Upper lobe of left lung (tissue), 6 donors: ENCODE results near the gene MSH3. TPM values are rescaled to one million over a fixed set of nuclear protein-coding genes. Genes with fewer than 3 reads are reported as not detected.
A peak's percentile ranks its signal among the peaks of the same experiment; 100 is the strongest.

Source experiments
- ATAC-seq, 2 donors: fragments of 200-7000 bp; cut with Tn5 transposase; one replicate each; pipeline ENCODE4 v1.9.1; 2022; ENCODE audit warnings: mild to moderate bottlenecking in 2 of 2, moderate library complexity in 2 of 2; ENCODE audit not compliant: low FRiP score in 2 of 2
- DNase-seq, 2 donors: peaks; one replicate each; pipeline ENCODE4 v3.0.0-alpha.2; 2019 to 2020
- H3K27ac ChIP-seq, 4 donors: fragments of 200-600 bp; sonication (generic); one replicate each; pipeline ENCODE4 v1.5.1; 2016 to 2019
- H3K27me3 ChIP-seq, 4 donors: fragments of 200-600 bp; sonication (generic); one replicate each; pipeline ENCODE4 v1.5.1; 2017 to 2019
- H3K36me3 ChIP-seq, 4 donors: fragments of 200-600 bp; sonication (generic); one replicate each; pipeline ENCODE4 v1.5.1; 2016 to 2019
- H3K4me1 ChIP-seq, 4 donors: fragments of 200-600 bp; sonication (generic); one replicate each; pipeline ENCODE4 v1.5.1; 2018 to 2019
- H3K4me3 ChIP-seq, 4 donors: fragments of 200-600 bp; sonication (generic); one replicate each; pipeline ENCODE4 v1.5.1; 2017 to 2019; ENCODE audit warnings: mild to moderate bottlenecking in 2 of 4, moderate library complexity in 1 of 4
- H3K9me3 ChIP-seq, 4 donors: fragments of 200-600 bp; sonication (generic); one replicate each; pipeline ENCODE4 v1.5.1; 2018 to 2019
- EP300 ChIP-seq, 4 donors: sonication (generic); formaldehyde crosslinking; IDR thresholded peaks; one replicate each; pipeline ENCODE4 v1.5.1; 2017; ENCODE audit warnings: antibody characterized with exemption in 4 of 4, control low read depth in 2 of 4
- POLR2A ChIP-seq, 4 donors: fragments of 450-650 bp; IDR thresholded peaks; one replicate each; pipeline ENCODE4 v1.5.1; 2016 to 2017; ENCODE audit warnings: antibody characterized with exemption in 4 of 4, mild to moderate bottlenecking in 2 of 4
- POLR2AphosphoS5 ChIP-seq, 2 donors: sonication (generic); formaldehyde crosslinking; IDR thresholded peaks; one replicate each; pipeline ENCODE4 v1.5.1; 2017; ENCODE audit warnings: antibody characterized with exemption in 2 of 2
- WGBS, 2 donors: methylation state at CpG; one replicate each; pipeline ENCODE4 v1.1.5; 2017 to 2018; 5-methylcytosine and 5-hydroxymethylcytosine counted together
- total RNA-seq, 6 donors: library from RNA; depleted of rRNA in 4 of 6; stranded (reverse); fragments of >200 nt in 4 of 6; gene quantifications; one replicate each; pipeline versions ENCODE4 v1.1.0 to v1.2.1, GENCODE V29; 2016 to 2021
- TF ChIP-seq, protein P1 (sequence below), 6 experiments: fragments of 450-650 bp in 4 of 6; fragments of 200-600 bp in 2 of 6; sonication (generic) in 2 of 6; IDR thresholded peaks; one replicate each; pipeline ENCODE4 v1.5.1; 2016 to 2019; ENCODE audit warnings: antibody characterized with exemption in 6 of 6
- donor health status: DM: no; HTN: no; CAD: no; lungs with moderate emphysema.
- donor health status: DM: no; HTN: yes; CAD: no; lungs with severe emphysema.

Gene MSH3
- total RNA-seq, 6 donors from 2014 or later, result 9.0 to 17.3 (median 12.5) TPM

DNA sequence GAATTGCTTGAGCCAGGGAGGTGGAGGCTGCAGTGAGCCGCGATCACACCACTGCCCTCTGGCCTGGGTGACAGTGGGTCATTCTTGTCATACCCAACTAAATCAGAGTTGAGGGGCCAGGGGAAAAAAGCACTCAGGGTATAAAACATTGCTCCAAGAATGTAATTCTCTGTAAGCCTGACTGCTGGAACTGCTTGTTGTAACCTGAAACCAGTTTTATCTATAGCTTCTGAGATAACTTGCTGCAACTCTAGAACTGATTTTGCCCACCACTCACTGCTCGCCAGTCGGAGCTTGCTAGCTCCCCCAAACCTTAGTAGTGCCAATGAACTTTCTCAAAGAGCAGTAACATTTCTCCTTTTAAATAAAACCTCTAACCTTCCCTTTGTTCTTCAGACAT lies 9.6 kb upstream of the MSH3 start:
- peaks cover 0 to 27% (median 12%) of the 10 kb centered on the region in 4 donors for H3K36me3 ChIP-seq
- WGBS, 2 donors, result 82 to 83% methylated on average over 4 of the region's 4 CpGs

DNA sequence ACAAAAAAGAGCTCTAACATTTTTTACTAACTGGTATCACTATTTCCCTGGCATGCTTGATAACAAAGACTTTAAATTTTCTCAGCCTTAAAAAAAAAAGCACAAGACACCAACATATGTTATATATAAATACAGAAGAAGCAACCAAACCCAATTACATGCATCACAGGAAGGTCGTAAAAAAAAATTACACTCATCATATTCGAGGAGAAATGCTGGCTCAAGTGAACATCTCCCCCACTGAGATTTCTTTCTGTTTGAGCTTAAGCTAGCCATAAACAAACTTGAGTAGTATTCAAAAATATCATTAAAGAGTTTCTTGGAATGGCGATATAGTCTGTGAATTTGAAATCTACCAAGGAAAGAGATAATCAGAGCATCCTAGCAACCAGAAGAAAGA lies 7.5 kb upstream of the MSH3 start:
- 87 to 96% methylated on average over 3 of the region's 3 CpGs for WGBS, 2 donors
- TF ChIP-seq POLR2A (IDR thresholded peaks at IDR 0.05) (no peak), POLR2AphosphoS5 (IDR thresholded peaks at IDR 0.05) (no peak), EP300 (IDR thresholded peaks at IDR 0.05) (no peak)
- TF ChIP-seq, protein P1, sequence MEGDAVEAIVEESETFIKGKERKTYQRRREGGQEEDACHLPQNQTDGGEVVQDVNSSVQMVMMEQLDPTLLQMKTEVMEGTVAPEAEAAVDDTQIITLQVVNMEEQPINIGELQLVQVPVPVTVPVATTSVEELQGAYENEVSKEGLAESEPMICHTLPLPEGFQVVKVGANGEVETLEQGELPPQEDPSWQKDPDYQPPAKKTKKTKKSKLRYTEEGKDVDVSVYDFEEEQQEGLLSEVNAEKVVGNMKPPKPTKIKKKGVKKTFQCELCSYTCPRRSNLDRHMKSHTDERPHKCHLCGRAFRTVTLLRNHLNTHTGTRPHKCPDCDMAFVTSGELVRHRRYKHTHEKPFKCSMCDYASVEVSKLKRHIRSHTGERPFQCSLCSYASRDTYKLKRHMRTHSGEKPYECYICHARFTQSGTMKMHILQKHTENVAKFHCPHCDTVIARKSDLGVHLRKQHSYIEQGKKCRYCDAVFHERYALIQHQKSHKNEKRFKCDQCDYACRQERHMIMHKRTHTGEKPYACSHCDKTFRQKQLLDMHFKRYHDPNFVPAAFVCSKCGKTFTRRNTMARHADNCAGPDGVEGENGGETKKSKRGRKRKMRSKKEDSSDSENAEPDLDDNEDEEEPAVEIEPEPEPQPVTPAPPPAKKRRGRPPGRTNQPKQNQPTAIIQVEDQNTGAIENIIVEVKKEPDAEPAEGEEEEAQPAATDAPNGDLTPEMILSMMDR (IDR thresholded peaks at IDR 0.05), result no peak
- H3K27me3 ChIP-seq, result no peaks in the 10 kb centered on the region
- no peaks in the 10 kb centered on the region for H3K4me1 ChIP-seq
- no peak overlapping the region for H3K4me3 ChIP-seq
- DNase-seq (no peak), ATAC-seq (no peak)
- no peak overlapping the region for H3K27ac ChIP-seq
- H3K36me3 ChIP-seq, result peaks cover 0 to 16% (median 6%) of the 10 kb centered on the region in 4 donors
- no peaks in the 10 kb centered on the region for H3K9me3 ChIP-seq

More for the DNA sequence above, 9.6 kb upstream of the MSH3 start:
- DNase-seq (no peak), ATAC-seq (no peak)
- TF ChIP-seq POLR2AphosphoS5 (IDR thresholded peaks at IDR 0.05) (no peak), EP300 (IDR thresholded peaks at IDR 0.05) (no peak), POLR2A (IDR thresholded peaks at IDR 0.05) (no peak)
- TF ChIP-seq, protein P1 (IDR thresholded peaks at IDR 0.05), result no peak
- H3K9me3 ChIP-seq, result no peaks in the 10 kb centered on the region
- H3K4me3 ChIP-seq, result no peak overlapping the region
- no peak overlapping the region for H3K27ac ChIP-seq
- H3K4me1 ChIP-seq, result no peaks in the 10 kb centered on the region
- H3K27me3 ChIP-seq, result no peaks in the 10 kb centered on the region

DNA sequence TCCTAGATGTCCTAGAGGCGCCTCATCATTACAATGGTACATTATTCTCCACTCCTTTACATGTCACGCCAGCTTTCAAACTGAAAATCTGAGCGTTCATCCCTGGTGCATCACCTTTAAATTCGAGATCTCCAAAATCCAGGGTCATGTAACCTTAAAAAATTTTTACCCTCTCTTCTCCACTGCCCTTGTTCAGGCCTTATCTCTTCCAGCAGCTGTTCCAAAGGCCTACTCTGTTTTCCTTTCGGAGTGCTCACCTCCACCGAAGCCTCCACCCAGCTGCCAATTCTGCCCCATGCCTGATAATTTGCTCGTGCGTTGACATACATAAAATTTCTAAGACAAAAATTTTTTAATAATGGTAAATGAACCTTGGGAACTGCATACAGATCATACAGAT lies 950 bp upstream of the MSH3 start:
- peak overlapping the region in 3 of 4 donors; percentile 68 to 99 (median 89) for H3K4me3 ChIP-seq
- WGBS, 2 donors, result 47 to 49% methylated on average over 8 of the region's 8 CpGs
- no peak for DNase-seq

DNA sequence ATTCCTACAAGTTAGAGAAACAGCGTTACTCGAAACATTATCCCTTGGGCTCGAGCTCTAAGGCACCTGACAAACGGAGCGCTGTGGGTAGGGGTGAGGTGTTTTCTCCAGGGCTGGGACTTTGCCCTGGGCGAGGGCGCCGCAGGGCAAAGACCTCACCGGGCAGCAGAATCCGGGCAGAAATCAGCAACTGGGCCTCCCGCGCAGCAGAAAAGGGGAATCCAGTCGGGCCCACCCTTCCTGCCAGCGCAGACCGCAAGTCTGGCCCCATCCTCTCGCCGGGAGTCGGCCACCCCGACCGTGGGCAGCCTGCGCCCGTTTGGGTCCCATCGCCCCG lies 430 bp upstream of the MSH3 start:
- peaks cover 13 to 23% (median 18%) of the 10 kb centered on the region in 4 donors for H3K4me1 ChIP-seq
- DNase-seq, result no peak
- peak overlapping the region in 3 of 4 donors; percentile 89 to 95 (median 93) for H3K27ac ChIP-seq
- ATAC-seq, result no peak
- TF ChIP-seq, protein P1 (IDR thresholded peaks at IDR 0.05), result no peak
- no peak for TF ChIP-seq POLR2A (IDR thresholded peaks at IDR 0.05)
- TF ChIP-seq EP300 (IDR thresholded peaks at IDR 0.05), result no peak
- TF ChIP-seq POLR2AphosphoS5 (IDR thresholded peaks at IDR 0.05), result no peak
- H3K27me3 ChIP-seq, result no peaks in the 10 kb centered on the region
- no peaks in the 10 kb centered on the region for H3K9me3 ChIP-seq
- WGBS, 2 donors, result 2 to 5% methylated on average over 3 to 18 of the region's 24 CpGs
- peak overlapping the region; percentile 68 to 99 (median 88) for H3K4me3 ChIP-seq
- H3K36me3 ChIP-seq, result peaks cover 0 to 21% (median 13%) of the 10 kb centered on the region in 4 donors

More for the DNA sequence above, 950 bp upstream of the MSH3 start:
- peaks cover 0 to 16% (median 9%) of the 10 kb centered on the region in 4 donors for H3K36me3 ChIP-seq
- no peaks in the 10 kb centered on the region for H3K9me3 ChIP-seq
- H3K27me3 ChIP-seq, result no peaks in the 10 kb centered on the region
- H3K27ac ChIP-seq, result no peak overlapping the region
- no peak for ATAC-seq
- H3K4me1 ChIP-seq, result peaks cover 13 to 23% (median 18%) of the 10 kb centered on the region in 4 donors
- TF ChIP-seq, protein P1 (IDR thresholded peaks at IDR 0.05), result no peak
- TF ChIP-seq POLR2A (IDR thresholded peaks at IDR 0.05) (no peak), POLR2AphosphoS5 (IDR thresholded peaks at IDR 0.05) (no peak), EP300 (IDR thresholded peaks at IDR 0.05) (no peak)

DNA sequence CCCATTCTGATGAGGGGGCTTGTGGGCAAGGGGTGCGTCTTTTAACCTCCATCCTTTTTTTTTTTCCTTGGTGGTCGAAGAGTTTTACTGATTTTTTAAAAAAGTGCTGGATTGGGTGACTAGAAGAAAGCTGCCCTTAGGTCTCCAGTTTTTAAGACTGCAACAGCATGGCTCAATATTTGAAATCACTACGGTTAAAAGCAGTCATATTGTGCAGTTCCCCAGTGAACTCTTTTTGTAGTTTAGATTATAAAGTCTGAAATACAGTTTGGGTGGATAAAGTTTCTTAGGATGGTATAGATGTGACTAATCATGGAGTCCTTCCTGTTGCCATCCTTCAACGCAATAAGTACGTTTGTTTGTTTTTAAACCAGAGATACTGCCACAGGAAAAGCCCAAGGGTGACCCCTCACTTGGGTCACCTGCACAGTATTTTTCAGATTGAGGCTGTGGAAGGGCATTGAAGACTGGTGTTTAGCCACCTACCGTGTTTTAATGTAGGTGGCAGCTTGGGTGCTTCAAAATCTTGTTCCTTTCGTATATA lies 851 bp downstream of the MSH3 start:
- 20 to 21% methylated on average over 7 of the region's 7 CpGs for WGBS, 2 donors
- ATAC-seq (no peak), DNase-seq (no peak)
- Histone ChIP-seq H3K27ac (peak overlapping the region; percentile 89 to 96 (median 94)), H3K36me3 (peaks cover 0 to 34% (median 20%) of the 10 kb centered on the region in 4 donors), H3K9me3 (no peaks in the 10 kb centered on the region), H3K27me3 (no peaks in the 10 kb centered on the region), H3K4me1 (peaks cover 13 to 23% (median 18%) of the 10 kb centered on the region in 4 donors), H3K4me3 (peak overlapping the region; percentile 68 to 99 (median 88))
- TF ChIP-seq, protein P1 (IDR thresholded peaks at IDR 0.05), result no peak
- TF ChIP-seq POLR2A (IDR thresholded peaks at IDR 0.05) (no peak), EP300 (IDR thresholded peaks at IDR 0.05) (no peak)
